ENCODE measurements around the gene NBAS. TPM values are rescaled to one million over a fixed set of nuclear protein-coding genes. Genes with fewer than 3 reads are reported as not detected.

Gene NBAS
- total RNA-seq, 1 experiment from 2014 or later = 32.5 TPM

- Histone ChIP-seq H3K4me2 (ENCODE audit: insufficient read depth, insufficient read length, low read length) (no peak overlapping the region), H3K9me3 (ENCODE audit: control insufficient read depth, low read depth, low read length) (no peaks in the 10 kb centered on the region), H3K23me2 (ENCODE audit: insufficient read length, low read depth, low read length, poor library complexity, severe bottlenecking) (no peaks in the 10 kb centered on the region), H2BK20ac (ENCODE audit: low read depth, low read length, poor library complexity, severe bottlenecking) (no peak overlapping the region), H2AFZ (ENCODE audit: low read length) (no peak overlapping the region), H3K4me1 (ENCODE audit: insufficient read depth, low read length) (no peaks in the 10 kb centered on the region), H2BK15ac (ENCODE audit: low read depth, low read length) (no peak overlapping the region), H3K27me3 (ENCODE audit: insufficient read depth, low read length) (no peaks in the 10 kb centered on the region), H3K79me1 (ENCODE audit: insufficient read depth, low read depth, low read length, poor library complexity, severe bottlenecking) (no peaks in the 10 kb centered on the region), H2BK12ac (ENCODE audit: insufficient read length, low read depth, low read length) (no peak overlapping the region), H3K23ac (ENCODE audit: insufficient read length, low read depth, low read length) (no peak overlapping the region), H3K79me2 (ENCODE audit: insufficient read depth, low read length) (no peaks in the 10 kb centered on the region), H2BK5ac (ENCODE audit: insufficient read length, low read length) (no peak overlapping the region), H3K4ac (ENCODE audit: low read depth, low read length) (no peak overlapping the region), H3K56ac (ENCODE audit: insufficient read length, low read depth, low read length) (no peak overlapping the region), H3T11ph (ENCODE audit: low read length) (no peak overlapping the region), H4K20me1 (ENCODE audit: control insufficient read depth, insufficient read depth, insufficient read length) (no peaks in the 10 kb centered on the region), H4K8ac (replicated peaks; ENCODE audit: insufficient read length, low read depth, low read length) (no peak overlapping the region), H2AK5ac (ENCODE audit: insufficient read length, low read length) (no peak overlapping the region), H4K5ac (ENCODE audit: insufficient read length, low read depth, low read length) (no peak overlapping the region), H3K18ac (ENCODE audit: insufficient read length, low read depth, low read length) (no peak overlapping the region), H4K91ac (ENCODE audit: insufficient read length, low read depth, low read length) (no peak overlapping the region), H3K9ac (ENCODE audit: extremely low read depth, insufficient read length, low read length) (no peak overlapping the region), H3K27ac (ENCODE audit: insufficient read length, low read depth, low read length) (no peak overlapping the region), H3K14ac (ENCODE audit: insufficient read depth, low read length) (no peak overlapping the region), H2BK120ac (ENCODE audit: low read depth, low read length, poor library complexity, severe bottlenecking) (no peak overlapping the region)
- H3K9me3 Mint-ChIP-seq = peaks cover 0 to 3% of the 10 kb centered on the region in 2 experiments; a peak in 2 of 5 replicates
- peaks cover 0 to 4% (median 3%) of the 10 kb centered on the region in 3 experiments; a peak in 5 of 7 replicates for H3K36me3 Mint-ChIP-seq (ENCODE audit: insufficient read depth in 1 of 3, low read depth in 3 of 3)
- H3K4me1 Mint-ChIP-seq = no peaks in the 10 kb centered on the region
- H3K27me3 Mint-ChIP-seq (ENCODE audit: low read depth) = no peaks in the 10 kb centered on the region
- DNase-seq = no peak
- H3K4me3 Mint-ChIP-seq = no peak overlapping the region
- TF ChIP-seq CTCF (conservative IDR thresholded peaks at IDR 0.05) = no peak
- WGBS (ENCODE audit: extremely low coverage, insufficient read length, low lambda C conversion rate) = no CpG with 5 or more reads among the region's 4 CpGs
- no peak overlapping the region; a peak in 1 of 7 replicates for H3K27ac Mint-ChIP-seq
These were observed 336.0 kb downstream of the NBAS start for GRCh38 chr2:15225131-15225530.
